Stimulated activated CD8-positive, alpha-beta memory T cell treated with anti-CD3 and anti-CD28 coated beads, Interleukin-4, amount 100 ng/mL, for 24 hours (primary cell): ENCODE measurements around the gene ADGRA1.
"Not testable (repeated sequence)": the region's sequence is repeated elsewhere in the genome, so short reads cannot be mapped to it uniquely, and the experiment has no call there.

Source experiments
- DNase-seq: peaks from one replicate; pipeline ENCODE4 v3.0.0-alpha.2; 2020; ENCODE audit warnings: low read depth

Gene ADGRA1

GRCh38 chr10:133163889-133164815 lies 76.4 kb downstream of the ADGRA1 start:
- no peak for DNase-seq

GRCh38 chr10:133164816-133165555 lies 77.3 kb downstream of the ADGRA1 start:
- no peak for DNase-seq

GRCh38 chr10:133165556-133166503 lies 78.1 kb downstream of the ADGRA1 start:
- DNase-seq: no peak

GRCh38 chr10:133166504-133166827 lies 78.7 kb downstream of the ADGRA1 start:
- DNase-seq: no peak

GRCh38 chr10:133166828-133167692 lies 79.3 kb downstream of the ADGRA1 start:
- no peak for DNase-seq

GRCh38 chr10:133167693-133168616 lies 80.2 kb downstream of the ADGRA1 start:
- no peak for DNase-seq

- no peak for DNase-seq
These were observed 80.9 kb downstream of the ADGRA1 start for GRCh38 chr10:133168617-133169031.

GRCh38 chr10:133169173-133169947 lies 81.6 kb downstream of the ADGRA1 start:
- DNase-seq: no peak

- no peak for DNase-seq
These were observed 82.4 kb downstream of the ADGRA1 start for GRCh38 chr10:133170092-133170491.

GRCh38 chr10:133173860-133174640 lies 86.3 kb downstream of the ADGRA1 start:
- DNase-seq: no peak

GRCh38 chr10:133174689-133175263 lies 87.1 kb downstream of the ADGRA1 start:
- DNase-seq: no peak

GRCh38 chr10:133175624-133176023 lies 87.9 kb downstream of the ADGRA1 start:
- DNase-seq: not testable (repeated sequence)

- no peak for DNase-seq
These were observed 88.8 kb downstream of the ADGRA1 start for GRCh38 chr10:133176546-133176945.

- no peak for DNase-seq
These were observed 89.8 kb downstream of the ADGRA1 start for GRCh38 chr10:133177380-133178157.

GRCh38 chr10:133178357-133179127 lies 90.8 kb downstream of the ADGRA1 start:
- DNase-seq: no peak

- no peak for DNase-seq
These were observed 91.4 kb downstream of the ADGRA1 start for GRCh38 chr10:133179128-133179520.
